ENCODE measurements around the gene NSD1.
A peak's percentile ranks its signal among the peaks of the same experiment; 100 is the strongest.
"Not testable (repeated sequence)": the region's sequence is repeated elsewhere in the genome, so short reads cannot be mapped to it uniquely, and the experiment has no call there.

NSD1 gene

GRCh38 chr5:177176175-177176711 is 42.7 kb downstream of the NSD1 start:
- no peak for DNase-seq (ENCODE audit: low read depth)

GRCh38 chr5:177177847-177178437 is 44.4 kb downstream of the NSD1 start:
- not testable (repeated sequence) for DNase-seq (ENCODE audit: low read depth)

- DNase-seq (ENCODE audit: low read depth): no peak
Measured at GRCh38 chr5:177178733-177179304, 45.2 kb downstream of the NSD1 start.

GRCh38 chr5:177179431-177179830 is 45.9 kb downstream of the NSD1 start:
- DNase-seq (ENCODE audit: low read depth): no peak

- DNase-seq (ENCODE audit: low read depth): no peak
Measured at GRCh38 chr5:177183142-177183541, 49.6 kb downstream of the NSD1 start.

GRCh38 chr5:177183766-177184360 is 50.3 kb downstream of the NSD1 start:
- no peak for DNase-seq (ENCODE audit: low read depth)

GRCh38 chr5:177185993-177186392 is 52.4 kb downstream of the NSD1 start:
- no peak for DNase-seq (ENCODE audit: low read depth)

GRCh38 chr5:177186645-177187044 is 53.1 kb downstream of the NSD1 start:
- no peak for DNase-seq (ENCODE audit: low read depth)

GRCh38 chr5:177188775-177189174 is 55.2 kb downstream of the NSD1 start:
- no peak for DNase-seq (ENCODE audit: low read depth)

- DNase-seq (ENCODE audit: low read depth): no peak
Measured at GRCh38 chr5:177189416-177189815, 55.8 kb downstream of the NSD1 start.

- no peak for DNase-seq (ENCODE audit: low read depth)
Measured at GRCh38 chr5:177189965-177190364, 56.4 kb downstream of the NSD1 start.

GRCh38 chr5:177194268-177194667 is 60.7 kb downstream of the NSD1 start:
- DNase-seq (ENCODE audit: low read depth): peak; percentile 70

- no peak for DNase-seq (ENCODE audit: low read depth)
Measured at GRCh38 chr5:177195307-177195952, 61.9 kb downstream of the NSD1 start.

- DNase-seq (ENCODE audit: low read depth): no peak
Measured at GRCh38 chr5:177198738-177199137, 65.2 kb downstream of the NSD1 start.

GRCh38 chr5:177204281-177204680 is 70.7 kb downstream of the NSD1 start:
- DNase-seq (ENCODE audit: low read depth): no peak

- DNase-seq (ENCODE audit: low read depth): no peak
Measured at GRCh38 chr5:177209610-177210009, 76.0 kb downstream of the NSD1 start.

- no peak for DNase-seq (ENCODE audit: low read depth)
Measured at GRCh38 chr5:177212242-177212641, 78.7 kb downstream of the NSD1 start.

GRCh38 chr5:177220576-177220975 is 87.0 kb downstream of the NSD1 start:
- no peak for DNase-seq (ENCODE audit: low read depth)

- no peak for DNase-seq (ENCODE audit: low read depth)
Measured at GRCh38 chr5:177222269-177222668, 88.7 kb downstream of the NSD1 start.

GRCh38 chr5:177225798-177226197 is 92.2 kb downstream of the NSD1 start:
- DNase-seq (ENCODE audit: low read depth): no peak

- DNase-seq (ENCODE audit: low read depth): no peak
Measured at GRCh38 chr5:177226860-177227259, 93.3 kb downstream of the NSD1 start.

- DNase-seq (ENCODE audit: low read depth): no peak
Measured at GRCh38 chr5:177228751-177229150, 95.2 kb downstream of the NSD1 start.

GRCh38 chr5:177230660-177231059 is 97.1 kb downstream of the NSD1 start:
- no peak for DNase-seq (ENCODE audit: low read depth)

Measured in stromal cell of bone marrow (primary cell).